ENCODE data around the gene RPS3A.

DNA sequence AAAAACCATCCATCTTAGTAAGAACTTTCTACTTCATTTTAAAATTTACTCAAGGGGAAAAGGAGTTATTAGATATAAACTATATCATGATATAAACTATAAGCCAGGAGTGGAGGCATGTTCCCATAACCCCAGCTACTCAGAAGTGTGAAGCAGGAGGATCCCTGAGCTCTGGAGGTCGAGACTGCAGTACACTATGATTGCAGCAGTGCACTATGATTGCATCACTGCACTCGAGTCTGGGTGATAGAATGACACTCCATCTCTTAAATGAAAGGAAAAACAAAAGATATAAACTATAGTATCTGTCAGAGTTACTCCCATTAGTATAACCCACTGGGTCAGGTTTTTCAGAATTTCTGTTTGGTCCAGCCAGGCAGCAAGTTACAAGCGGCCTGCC lies 47.6 kb downstream of the RPS3A start:
- TF ChIP-seq CHD4 (IDR thresholded peaks at IDR 0.05; ENCODE audit: borderline replicate concordance) (no peak), JUNB (IDR thresholded peaks at IDR 0.05) (no peak), EP300 (IDR thresholded peaks at IDR 0.05) (no peak), POLR2A (IDR thresholded peaks at IDR 0.05; ENCODE audit: low read length) (no peak), NFE2L2 (conservative IDR thresholded peaks at IDR 0.05; ENCODE audit: low read length) (no peak), JUN (IDR thresholded peaks at IDR 0.05) (no peak), HOXB5 (CRISPR knock-in tag; IDR thresholded peaks at IDR 0.05) (no peak)
- TF ChIP-seq, protein P1, sequence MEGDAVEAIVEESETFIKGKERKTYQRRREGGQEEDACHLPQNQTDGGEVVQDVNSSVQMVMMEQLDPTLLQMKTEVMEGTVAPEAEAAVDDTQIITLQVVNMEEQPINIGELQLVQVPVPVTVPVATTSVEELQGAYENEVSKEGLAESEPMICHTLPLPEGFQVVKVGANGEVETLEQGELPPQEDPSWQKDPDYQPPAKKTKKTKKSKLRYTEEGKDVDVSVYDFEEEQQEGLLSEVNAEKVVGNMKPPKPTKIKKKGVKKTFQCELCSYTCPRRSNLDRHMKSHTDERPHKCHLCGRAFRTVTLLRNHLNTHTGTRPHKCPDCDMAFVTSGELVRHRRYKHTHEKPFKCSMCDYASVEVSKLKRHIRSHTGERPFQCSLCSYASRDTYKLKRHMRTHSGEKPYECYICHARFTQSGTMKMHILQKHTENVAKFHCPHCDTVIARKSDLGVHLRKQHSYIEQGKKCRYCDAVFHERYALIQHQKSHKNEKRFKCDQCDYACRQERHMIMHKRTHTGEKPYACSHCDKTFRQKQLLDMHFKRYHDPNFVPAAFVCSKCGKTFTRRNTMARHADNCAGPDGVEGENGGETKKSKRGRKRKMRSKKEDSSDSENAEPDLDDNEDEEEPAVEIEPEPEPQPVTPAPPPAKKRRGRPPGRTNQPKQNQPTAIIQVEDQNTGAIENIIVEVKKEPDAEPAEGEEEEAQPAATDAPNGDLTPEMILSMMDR (IDR thresholded peaks at IDR 0.05): no peak
- TF ChIP-seq, protein P2, sequence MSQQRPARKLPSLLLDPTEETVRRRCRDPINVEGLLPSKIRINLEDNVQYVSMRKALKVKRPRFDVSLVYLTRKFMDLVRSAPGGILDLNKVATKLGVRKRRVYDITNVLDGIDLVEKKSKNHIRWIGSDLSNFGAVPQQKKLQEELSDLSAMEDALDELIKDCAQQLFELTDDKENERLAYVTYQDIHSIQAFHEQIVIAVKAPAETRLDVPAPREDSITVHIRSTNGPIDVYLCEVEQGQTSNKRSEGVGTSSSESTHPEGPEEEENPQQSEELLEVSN (IDR thresholded peaks at IDR 0.05; ENCODE audit: borderline replicate concordance, low read depth): no peak

Measured in A549 (cell line).